ENCODE results near the gene GDA.

GRCh38 chr9:72202009-72202408, 52.8 kb downstream of the GDA start:
- TF ChIP-seq EP300 (IDR thresholded peaks at IDR 0.05; ENCODE audit: low read length) (no peak), RFX5 (IDR thresholded peaks at IDR 0.05; ENCODE audit: low read depth, low read length) (no peak), ZBTB40 (IDR thresholded peaks at IDR 0.05) (no peak), ZBTB40 (CRISPR knock-in tag; IDR thresholded peaks at IDR 0.05) (no peak), LARP7 (IDR thresholded peaks at IDR 0.05) (no peak), ZFP30 (CRISPR knock-in tag; IDR thresholded peaks at IDR 0.05; ENCODE audit: borderline replicate concordance) (no peak), CTCF (IDR thresholded peaks at IDR 0.05 in 2 of 3, conservative IDR thresholded peaks at IDR 0.05 in 1 of 3; ENCODE audit: insufficient read depth in 2 of 3, low read depth in 1 of 3, low read length in 3 of 3) (no peak), NFRKB (IDR thresholded peaks at IDR 0.05; ENCODE audit: low read depth) (no peak), ZBTB33 (CRISPR knock-in tag; IDR thresholded peaks at IDR 0.05) (no peak), MYBL2 (IDR thresholded peaks at IDR 0.05; ENCODE audit: low read depth) (no peak), MYBL2 (CRISPR knock-in tag; IDR thresholded peaks at IDR 0.05; ENCODE audit: borderline replicate concordance) (no peak), KLF6 (CRISPR knock-in tag; IDR thresholded peaks at IDR 0.05; ENCODE audit: borderline replicate concordance) (no peak), ZNF512 (tag; IDR thresholded peaks at IDR 0.05) (no peak), MAX (CRISPR knock-in tag; IDR thresholded peaks at IDR 0.05) (no peak)
